Transverse colon (tissue), 4 donors: ENCODE measurements around the gene TRAF7. TPM values are rescaled to one million over a fixed set of nuclear protein-coding genes. Genes with fewer than 3 reads are reported as not detected.

ENCODE experiments used
- DNase-seq: peaks from one replicate; pipeline ENCODE4 v3.0.0-alpha.2; 2019
- H3K27ac ChIP-seq, 4 donors: fragments of 200-600 bp; sonication (generic); 2 replicates each; pipeline ENCODE4 v1.5.1; 2016 to 2018; ENCODE audit warnings: inconsistent platforms in 4 of 4
- H3K27me3 ChIP-seq: fragments of 200-600 bp; sonication (generic); 2 replicates; pipeline ENCODE4 v1.5.1; 2017; ENCODE audit warnings: inconsistent platforms
- H3K36me3 ChIP-seq, 4 donors: fragments of 200-600 bp; sonication (generic); 2 replicates each; pipeline ENCODE4 v1.5.1; 2017 to 2019; ENCODE audit warnings: inconsistent platforms in 4 of 4
- H3K4me1 ChIP-seq, 4 donors: fragments of 200-600 bp; sonication (generic); 2 replicates each; pipeline ENCODE4 v1.5.1; 2017 to 2020; ENCODE audit warnings: inconsistent platforms in 4 of 4
- H3K4me3 ChIP-seq, 4 donors: fragments of 200-600 bp; sonication (generic); 1 replicate in 1 of 4; 2 replicates in 3 of 4; pipeline versions ENCODE4 v1.5.1 to v1.6.1; 2017 to 2019; ENCODE audit warnings: inconsistent platforms in 4 of 4
- H3K9me3 ChIP-seq, 2 donors: fragments of 200-600 bp; sonication (generic); 2 replicates each; pipeline ENCODE4 v1.5.1; 2017 to 2019; ENCODE audit warnings: inconsistent platforms in 2 of 2
- CTCF ChIP-seq, 5 experiments: fragments of 200-600 bp in 3 of 5; fragments of 450-650 bp in 2 of 5; sonication (generic) in 3 of 5; IDR thresholded peaks; 1 replicate in 2 of 5; 2 replicates in 3 of 5; pipeline ENCODE4 v1.5.1; 2016 to 2017; ENCODE audit warnings: antibody characterized with exemption in 5 of 5, inconsistent platforms in 3 of 5, mild to moderate bottlenecking in 2 of 5, moderate library complexity in 1 of 5
- EP300 ChIP-seq: sonication (generic); formaldehyde crosslinking; IDR thresholded peaks from one replicate; pipeline ENCODE4 v1.6.1; 2017; ENCODE audit warnings: antibody characterized with exemption, low read depth
- POLR2A ChIP-seq: fragments of 450-650 bp; IDR thresholded peaks from one replicate; pipeline ENCODE4 v1.6.1; 2016; ENCODE audit warnings: antibody characterized with exemption, mild to moderate bottlenecking, moderate library complexity
- POLR2AphosphoS5 ChIP-seq, 3 donors: sonication (generic); formaldehyde crosslinking; IDR thresholded peaks; one replicate each; pipeline ENCODE4 v1.6.1; 2016; ENCODE audit warnings: antibody characterized with exemption in 3 of 3
- WGBS, 2 donors: methylation state at CpG; one replicate each; pipeline ENCODE4 v1.1.5; 2018; ENCODE audit warnings: low coverage in 1 of 2; 5-methylcytosine and 5-hydroxymethylcytosine counted together
- in situ Hi-C, 4 donors: fragments of 200-750 bp; cut with MboI; loops; one replicate each; pipeline versions ENCODE4 v1.15.0 to v1.15.1; 2017; ENCODE audit warnings: low sequenced_read_pairs in 3 of 4, low pct_ligation_motif_present in 1 of 4, low pct_unique_long_range_greater_than_20kb in 1 of 4
- intact Hi-C: fragments of 100-400 bp; cut with DNase I; formaldehyde crosslinking; loops from one replicate; pipeline ENCODE4 v1.15.1; 2023; ENCODE audit warnings: low total_unique reads
- small RNA-seq, 4 donors: library from RNA; depleted of rRNA; stranded (forward); fragments of <200 nt; gene quantifications; one replicate each; pipeline ENCODE3, GENCODE V24; 2016
- total RNA-seq, 4 donors: library from RNA; depleted of rRNA; stranded (reverse); fragments of >200 nt; gene quantifications; one replicate each; pipeline ENCODE4 v1.1.0, GENCODE V29; 2016

TRAF7 gene
- total RNA-seq, 4 donors from 2014 or later = 43.4 to 80.4 (median 63.0) TPM

- no peak for DNase-seq
- intact Hi-C loops = no loop called here
- Histone ChIP-seq H3K27ac (peak overlapping the region in 2 of 4 donors; percentile 22 to 24), H3K36me3 (peaks cover 0 to 25% (median 9%) of the 10 kb centered on the region in 4 donors), H3K27me3 (no peaks in the 10 kb centered on the region), H3K4me3 (no peak overlapping the region), H3K9me3 (no peaks in the 10 kb centered on the region), H3K4me1 (peaks cover 8 to 37% (median 22%) of the 10 kb centered on the region in 4 donors)
- WGBS, 2 donors = 79 to 86% methylated on average over 3 to 6 of the region's 6 CpGs
- TF ChIP-seq POLR2A (no peak), EP300 (no peak), CTCF (IDR thresholded peaks at IDR 0.05) (no peak), POLR2AphosphoS5 (IDR thresholded peaks at IDR 0.05) (no peak)
- in situ Hi-C loops = no loop called here
These were observed 71.3 kb downstream of the TRAF7 start for GRCh38 chr16:2226918-2227317.

Small RNA genes lying within 50 kb of the gene (small RNA-seq; reads per million reads assigned to genes)
- gene MIR3180-5 = 0 reads per million in 4 donors
- 0 to 0.35 (median 0.07) reads per million in 4 donors for gene MIR4516
- 0 reads per million in 4 donors for gene RF00019
- gene SNORD60 = 0 reads per million in 4 donors

Other genes starting within 250 kb of the TRAF7 start
- 1 to 10 TPM in 2 of 4 donors, under 1 TPM in 1, not detected in 1; 1.00 to 4.4 (median 1.1) TPM for gene HS3ST6, start 237.4 kb upstream of the TRAF7 start, total RNA-seq
- 10 to 100 TPM; 13.9 to 56.5 (median 29.3) TPM for gene MSRB1, start 212.6 kb upstream of the TRAF7 start, total RNA-seq
- gene RPL3L, start 201.1 kb upstream of the TRAF7 start, total RNA-seq = under 1 TPM in 1 of 4 donors, not detected in 3; 0.55 TPM
- gene NDUFB10, start 196.2 kb upstream of the TRAF7 start, total RNA-seq = 100 to 1,000 TPM; 137 to 496 (median 250) TPM
- 1,000 to 10,000 TPM in 3 of 4 donors, 100 to 1,000 TPM in 1; 896 to 2,085 (median 1,613) TPM for gene RPS2, start 191.0 kb upstream of the TRAF7 start, total RNA-seq
- gene RNF151, start 188.9 kb upstream of the TRAF7 start, total RNA-seq = not detected
- gene TBL3, start 183.7 kb upstream of the TRAF7 start, total RNA-seq = 10 to 100 TPM; 23.2 to 31.0 (median 28.2) TPM
- 10 to 100 TPM in 3 of 4 donors, 1 to 10 TPM in 1; 4.2 to 29.8 (median 19.4) TPM for gene NOXO1, start 174.3 kb upstream of the TRAF7 start, total RNA-seq
- gene GFER, start 171.6 kb upstream of the TRAF7 start, total RNA-seq = 100 to 1,000 TPM in 1 of 4 donors, 10 to 100 TPM in 3; 29.9 to 117 (median 64.3) TPM
- 1 to 10 TPM in 3 of 4 donors, not detected in 1; 2.7 to 4.8 (median 2.9) TPM for gene SYNGR3, start 165.8 kb upstream of the TRAF7 start, total RNA-seq
- gene ZNF598, start 146.0 kb upstream of the TRAF7 start, total RNA-seq = 100 to 1,000 TPM in 1 of 4 donors, 10 to 100 TPM in 3; 28.3 to 145 (median 42.0) TPM
- under 1 TPM in 1 of 4 donors, not detected in 3; 0.41 TPM for gene NPW, start 136.0 kb upstream of the TRAF7 start, total RNA-seq
- gene NHERF2, start 128.9 kb upstream of the TRAF7 start, total RNA-seq = 10 to 100 TPM in 3 of 4 donors, 1 to 10 TPM in 1; 3.7 to 61.9 (median 29.8) TPM
- 10 to 100 TPM; 12.7 to 32.9 (median 23.2) TPM for gene NTHL1, start 107.9 kb upstream of the TRAF7 start, total RNA-seq
- gene TSC2, start 107.8 kb upstream of the TRAF7 start, total RNA-seq = 100 to 1,000 TPM in 2 of 4 donors, 10 to 100 TPM in 2; 88.3 to 206 (median 127) TPM
- 1,000 to 10,000 TPM in 1 of 4 donors, 100 to 1,000 TPM in 3; 131 to 1,015 (median 289) TPM for gene PKD1, start 19.9 kb upstream of the TRAF7 start, total RNA-seq
- gene RAB26, start 7.2 kb upstream of the TRAF7 start, total RNA-seq = 10 to 100 TPM in 3 of 4 donors, 1 to 10 TPM in 1; 8.3 to 28.4 (median 14.2) TPM
- under 1 TPM in 2 of 4 donors, not detected in 2; under 0.01 to 0.14 TPM for gene CASKIN1, start 40.8 kb downstream of the TRAF7 start, total RNA-seq
- 10 to 100 TPM; 50.8 to 81.8 (median 73.1) TPM for gene MLST8, start 49.7 kb downstream of the TRAF7 start, total RNA-seq
- gene BRICD5, start 55.1 kb downstream of the TRAF7 start, total RNA-seq = 10 to 100 TPM in 2 of 4 donors, 1 to 10 TPM in 2; 5.7 to 29.9 (median 11.7) TPM
- 10 to 100 TPM; 18.0 to 49.0 (median 29.5) TPM for gene PGP, start 59.1 kb downstream of the TRAF7 start, total RNA-seq
- gene E4F1, start 67.8 kb downstream of the TRAF7 start, total RNA-seq = 100 to 1,000 TPM in 1 of 4 donors, 10 to 100 TPM in 3; 36.5 to 124 (median 53.6) TPM
- 1 to 10 TPM in 1 of 4 donors, under 1 TPM in 2, not detected in 1; 0.55 to 3.0 (median 0.64) TPM for gene DNASE1L2, start 80.7 kb downstream of the TRAF7 start, total RNA-seq
- gene ECI1, start 95.8 kb downstream of the TRAF7 start, total RNA-seq = 100 to 1,000 TPM in 2 of 4 donors, 10 to 100 TPM in 2; 24.5 to 218 (median 100) TPM
- 100 to 1,000 TPM; 110 to 153 (median 126) TPM for gene RNPS1, start 112.3 kb downstream of the TRAF7 start, total RNA-seq
- gene ABCA3, start 184.9 kb downstream of the TRAF7 start, total RNA-seq = 1 to 10 TPM; 3.4 to 8.6 (median 3.7) TPM